Measurements from ENCODE around the gene SLC1A3. TPM values are rescaled to one million over a fixed set of nuclear protein-coding genes. Genes with fewer than 3 reads are reported as not detected.

SLC1A3 gene
- total and polyA plus RNA-seq, 10 of the 15 experiments (the other 5 are each of a cell fraction or from before 2014, with no cell fraction given), result 0.23 to 4.4 (median 3.3) TPM

GRCh38 chr5:36621985-36622384, 15.6 kb downstream of the SLC1A3 start:
- Histone ChIP-seq H3K4me1 (ENCODE audit: control insufficient read depth, insufficient read depth, low read length) (no peaks in the 10 kb centered on the region), H3K36me3 (ENCODE audit: control insufficient read depth in 2 of 2, insufficient read depth in 2 of 2, low read length in 1 of 2) (no peaks in the 10 kb centered on the region), H3K9me3 (replicated peaks; ENCODE audit: control insufficient read depth, insufficient read depth, low read length) (no peaks in the 10 kb centered on the region), H3K9ac (ENCODE audit: control insufficient read depth, insufficient read depth, low read length) (no peak overlapping the region), H3K27ac (ENCODE audit: control insufficient read depth, insufficient read depth) (no peak overlapping the region), H3K4me3 (no peak overlapping the region), H3K4me2 (ENCODE audit: control insufficient read depth, insufficient read depth) (no peak overlapping the region), H4K20me1 (ENCODE audit: control insufficient read depth, insufficient read depth) (no peaks in the 10 kb centered on the region), H2AFZ (ENCODE audit: control insufficient read depth, low read depth, low read length) (no peak overlapping the region), H3K79me2 (ENCODE audit: control insufficient read depth, insufficient read depth, low read length) (no peaks in the 10 kb centered on the region), H3K27me3 (replicated peaks in 1 of 2; ENCODE audit: control insufficient read depth in 2 of 2, insufficient read depth in 2 of 2, low read length in 1 of 2) (no peaks in the 10 kb centered on the region)
- ATAC-seq (no peak), DNase-seq (ENCODE audit: low read depth, low spot score) (no peak), FAIRE-seq (no peak)
- ChIA-PET SMC1A (ENCODE audit: uncharacterized antibody, unreplicated experiment) (interaction anchor here (0.5 kb wide), 1 partner anchor 66 kb away, joined by 3 read pairs; no protein-coding TSS in a partner anchor), POLR2A (no interaction called here), RAD21 (ENCODE audit: unreplicated experiment) (no interaction called here), CTCF (interaction anchor here (1.3 kb wide), 1 partner anchor 71 kb away, joined by 3 read pairs; no protein-coding TSS in a partner anchor)
- TF ChIP-seq SREBF2 (IDR thresholded peaks at IDR 0.05; ENCODE audit: low read length) (no peak), TCF12 (IDR thresholded peaks at IDR 0.05; ENCODE audit: low read depth, low read length) (no peak), ATF7 (IDR thresholded peaks at IDR 0.05; ENCODE audit: low read depth) (no peak), HDAC2 (IDR thresholded peaks at IDR 0.05) (no peak), WRNIP1 (IDR thresholded peaks at IDR 0.05; ENCODE audit: borderline replicate concordance, low read depth, low read length) (no peak), BRCA1 (IDR thresholded peaks at IDR 0.05; ENCODE audit: low read depth, low read length) (no peak), KLF5 (IDR thresholded peaks at IDR 0.05; ENCODE audit: partially characterized antibody) (no peak), NFYB (IDR thresholded peaks at IDR 0.05; ENCODE audit: insufficient read depth, low read depth, low read length) (no peak), POU2F2 (IDR thresholded peaks at IDR 0.05; ENCODE audit: borderline replicate concordance, low read depth, low read length) (no peak), HCFC1 (IDR thresholded peaks at IDR 0.05; ENCODE audit: low read length) (no peak), ZNF592 (IDR thresholded peaks at IDR 0.05) (no peak), RAD51 (IDR thresholded peaks at IDR 0.05) (no peak), STAT3 (IDR thresholded peaks at IDR 0.05; ENCODE audit: low read depth, low read length) (no peak), TBL1XR1 (IDR thresholded peaks at IDR 0.05; ENCODE audit: low read depth, low read length) (no peak), EGR1 (IDR thresholded peaks at IDR 0.05; ENCODE audit: borderline replicate concordance in 1 of 2, low read depth in 2 of 2, low read length in 2 of 2) (no peak), RFX5 (IDR thresholded peaks at IDR 0.05; ENCODE audit: low read depth, low read length) (no peak), BACH1 (IDR thresholded peaks at IDR 0.05; ENCODE audit: borderline replicate concordance) (no peak)
- TF ChIP-seq, protein P1, sequence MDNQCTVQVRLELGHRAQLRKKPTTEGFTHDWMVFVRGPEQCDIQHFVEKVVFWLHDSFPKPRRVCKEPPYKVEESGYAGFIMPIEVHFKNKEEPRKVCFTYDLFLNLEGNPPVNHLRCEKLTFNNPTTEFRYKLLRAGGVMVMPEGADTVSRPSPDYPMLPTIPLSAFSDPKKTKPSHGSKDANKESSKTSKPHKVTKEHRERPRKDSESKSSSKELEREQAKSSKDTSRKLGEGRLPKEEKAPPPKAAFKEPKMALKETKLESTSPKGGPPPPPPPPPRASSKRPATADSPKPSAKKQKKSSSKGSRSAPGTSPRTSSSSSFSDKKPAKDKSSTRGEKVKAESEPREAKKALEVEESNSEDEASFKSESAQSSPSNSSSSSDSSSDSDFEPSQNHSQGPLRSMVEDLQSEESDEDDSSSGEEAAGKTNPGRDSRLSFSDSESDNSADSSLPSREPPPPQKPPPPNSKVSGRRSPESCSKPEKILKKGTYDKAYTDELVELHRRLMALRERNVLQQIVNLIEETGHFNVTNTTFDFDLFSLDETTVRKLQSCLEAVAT (IDR thresholded peaks at IDR 0.05), result no peak
- in situ Hi-C loops (cut with MboI) (no loop called here), intact Hi-C loops (cut with micrococcal nuclease; ENCODE audit: unreplicated experiment) (no loop called here)
- BruUV-seq (replicated peaks), result no TSS peak
- WGBS (ENCODE audit: insufficient coverage, insufficient replicate concordance, low lambda C conversion rate, missing lambda C conversion rate), result 21% methylated on average over 6 of the region's 6 CpGs
